HG03442 (cell line): ENCODE measurements around the gene CKM.
"Not testable (repeated sequence)": the region's sequence is repeated elsewhere in the genome, so short reads cannot be mapped to it uniquely, and the experiment has no call there.

Experiments
- ATAC-seq: cut with Tn5 transposase; IDR thresholded peaks from one replicate; pipeline ENCODE4 v1.9.1; 2021; ENCODE audit warnings: mild to moderate bottlenecking, moderate library complexity; ENCODE audit not compliant: unreplicated experiment

CKM gene

DNA sequence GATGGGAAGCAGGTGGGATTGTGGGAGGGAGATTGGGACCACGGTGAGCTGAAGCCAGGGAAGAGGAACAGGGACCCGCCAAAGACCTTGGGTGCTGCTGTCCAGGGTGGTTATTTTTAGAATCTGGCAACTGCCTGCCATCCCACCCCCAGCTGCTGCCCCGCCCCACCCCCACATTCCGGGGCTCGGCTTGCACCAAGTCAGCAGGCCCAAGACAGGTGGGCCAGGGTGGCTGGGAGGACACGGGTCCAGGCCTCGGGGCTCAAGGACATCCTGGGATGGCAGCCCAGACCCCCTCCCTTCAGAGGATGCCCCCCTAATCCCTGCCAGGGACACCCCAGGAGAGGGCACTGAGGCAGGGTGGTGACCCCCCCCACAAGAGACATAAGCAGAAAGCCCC lies 827 bp downstream of the CKM start:
- ATAC-seq: no peak

DNA sequence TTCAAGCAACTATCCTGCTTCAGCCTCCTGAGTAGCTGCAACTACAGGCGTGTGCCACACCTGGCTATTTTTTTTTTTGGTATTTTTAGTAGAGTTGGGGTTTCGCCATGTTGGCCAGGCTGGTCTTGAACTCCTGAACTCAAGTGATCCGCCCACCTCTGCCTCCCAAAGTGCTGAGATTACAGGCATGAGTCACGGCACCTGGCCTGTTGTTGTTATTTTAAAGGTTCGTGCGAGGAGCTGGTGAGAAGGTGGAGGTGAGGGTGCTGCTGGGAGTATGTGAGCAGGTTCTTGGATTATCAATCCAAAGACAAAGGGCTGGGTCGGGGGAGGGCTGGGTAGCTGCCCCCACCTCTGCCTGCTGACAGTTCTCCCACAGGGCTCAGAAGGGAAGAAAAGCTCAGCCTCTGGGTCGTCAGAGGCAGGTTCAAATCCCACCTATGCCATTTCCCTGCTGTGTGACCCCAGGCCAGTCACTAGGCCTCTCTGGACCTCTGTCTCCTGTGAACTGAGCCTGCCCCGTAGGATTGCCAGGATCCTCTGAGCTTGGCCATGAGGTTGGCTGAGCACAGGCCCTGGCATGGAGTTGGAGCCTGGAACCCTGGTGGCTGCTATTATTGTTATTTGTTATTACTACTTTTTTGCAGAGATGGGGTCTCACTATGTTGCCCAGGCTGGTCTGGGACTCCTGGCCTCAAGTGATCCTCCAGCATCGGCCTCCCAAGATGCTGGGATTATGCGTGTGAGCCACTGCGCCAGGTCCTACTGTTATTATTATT lies 1.5 kb downstream of the CKM start:
- no peak for ATAC-seq

DNA sequence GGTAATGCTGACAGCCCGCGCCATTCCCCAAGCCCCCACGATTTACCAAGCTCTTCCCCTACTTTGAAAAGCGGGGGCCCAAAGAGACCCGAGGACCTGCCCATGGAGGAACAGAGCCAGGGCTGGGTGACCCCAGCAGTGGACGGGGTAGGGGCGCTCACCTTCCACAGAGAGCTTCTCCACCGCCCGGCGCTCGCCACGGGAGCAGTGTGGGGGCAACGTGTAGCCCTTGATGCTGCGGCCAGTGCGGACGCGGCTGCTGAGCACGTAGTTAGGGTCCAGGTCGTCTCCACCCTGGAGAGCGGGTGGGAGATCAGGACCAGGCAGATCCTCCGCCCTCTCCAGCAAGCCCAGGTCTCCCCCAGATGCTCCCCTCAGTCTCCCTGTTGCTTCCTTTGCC lies 7.4 kb downstream of the CKM start:
- ATAC-seq: no peak

DNA sequence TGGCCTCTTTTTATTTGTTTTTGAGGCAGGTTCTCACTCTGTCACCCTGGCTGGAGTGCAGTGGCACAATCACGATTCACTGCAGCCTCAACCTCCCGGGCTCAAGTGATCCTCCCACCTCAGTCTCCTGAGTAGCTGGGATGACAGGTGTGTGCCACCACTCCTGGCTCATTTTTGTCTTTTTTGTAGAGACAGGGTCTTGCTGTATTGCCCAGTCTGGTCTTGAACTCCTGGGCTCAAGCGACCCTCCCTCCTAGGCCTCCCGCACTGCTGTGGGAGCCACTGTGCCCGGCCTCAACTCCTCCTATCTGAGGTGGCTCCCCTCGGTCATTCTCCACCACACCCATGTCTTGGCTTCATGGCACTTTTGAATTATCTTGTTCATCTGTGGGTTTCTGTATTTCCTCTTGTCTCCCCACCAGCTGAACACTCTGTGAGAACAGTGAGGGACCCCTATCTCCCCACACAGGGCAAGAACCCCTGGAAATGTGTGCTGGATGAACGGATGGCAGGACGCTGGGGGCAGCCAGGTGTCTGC lies 7.9 kb downstream of the CKM start:
- no peak for ATAC-seq

DNA sequence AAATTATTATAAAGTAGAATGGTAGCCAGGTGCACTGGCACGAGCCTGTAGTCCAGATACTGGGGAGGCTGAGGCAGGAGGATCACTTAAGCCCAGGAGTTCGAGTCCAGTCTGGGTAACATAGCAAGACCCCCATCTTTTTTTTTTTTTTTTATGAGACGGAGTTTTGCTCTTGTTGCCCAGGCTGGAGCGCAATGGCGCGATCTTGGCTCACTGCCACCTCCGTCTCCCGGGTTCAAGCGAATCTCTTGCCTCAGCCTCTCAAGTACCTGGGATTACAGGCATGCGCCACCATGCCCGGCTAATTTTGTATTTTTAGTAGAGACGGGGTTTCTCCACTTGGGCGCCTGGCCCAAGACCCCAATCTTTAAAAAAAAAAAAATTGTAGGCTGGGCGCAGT lies 10.4 kb downstream of the CKM start:
- ATAC-seq: not testable (repeated sequence)

DNA sequence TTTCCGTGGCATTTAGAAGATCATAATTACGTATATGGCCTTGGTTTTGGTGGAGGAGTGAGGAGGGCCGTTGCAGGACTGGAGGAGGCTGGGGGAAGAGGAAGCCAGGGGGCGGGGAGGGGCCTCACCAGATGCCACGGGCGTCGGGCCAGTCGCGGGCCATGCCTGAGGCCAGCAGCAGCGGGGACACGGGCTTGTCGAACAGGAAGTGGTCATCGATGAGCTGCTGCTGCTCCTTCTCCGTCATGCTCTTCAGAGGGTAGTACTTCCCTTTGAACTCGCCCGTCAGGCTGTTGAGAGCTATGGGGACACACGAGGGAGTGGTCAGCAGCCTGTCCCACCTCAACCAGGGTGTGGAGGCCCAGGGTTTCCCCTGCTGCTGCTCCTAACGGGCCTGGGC lies 11.1 kb downstream of the CKM start:
- ATAC-seq: no peak

DNA sequence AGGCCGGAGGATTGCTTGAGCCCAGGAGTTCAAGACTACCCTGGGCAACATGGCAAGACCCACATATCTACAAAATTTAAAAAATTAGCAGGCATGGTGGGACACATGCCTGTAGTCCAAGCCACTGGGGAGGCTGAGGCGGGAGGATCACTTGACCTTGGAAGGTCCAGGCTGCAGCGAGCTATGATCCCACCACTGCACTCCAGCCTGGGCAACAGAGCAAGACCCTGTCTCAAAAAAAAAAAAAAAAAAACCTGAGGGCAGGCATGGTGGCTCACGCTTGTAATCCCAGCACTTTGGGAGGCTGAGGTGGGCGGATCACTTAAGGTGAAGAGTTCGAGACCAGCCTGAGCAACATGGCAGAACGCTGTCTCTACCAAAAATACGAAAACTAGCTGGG lies 13.4 kb downstream of the CKM start:
- ATAC-seq: not testable (repeated sequence)

DNA sequence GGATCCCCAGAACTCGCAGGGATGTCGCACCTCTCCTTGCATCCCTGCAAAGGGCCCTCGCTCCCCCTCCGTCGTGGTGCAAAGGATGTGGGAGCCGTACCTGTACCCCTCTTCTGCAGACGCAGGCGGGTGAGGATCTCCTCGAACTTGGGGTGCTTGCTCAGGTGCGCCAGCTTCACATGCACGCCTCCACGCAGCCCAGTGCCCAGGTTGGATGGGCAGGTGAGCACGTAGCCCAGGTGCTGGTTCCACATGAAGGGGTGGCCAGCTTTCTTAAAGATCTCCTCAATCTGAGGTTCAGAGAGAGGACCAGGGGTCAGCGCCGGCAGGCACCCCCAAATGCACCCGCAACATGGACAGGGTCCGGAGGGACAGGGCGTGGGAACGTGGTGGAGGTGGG lies 15.3 kb downstream of the CKM start:
- no peak for ATAC-seq

DNA sequence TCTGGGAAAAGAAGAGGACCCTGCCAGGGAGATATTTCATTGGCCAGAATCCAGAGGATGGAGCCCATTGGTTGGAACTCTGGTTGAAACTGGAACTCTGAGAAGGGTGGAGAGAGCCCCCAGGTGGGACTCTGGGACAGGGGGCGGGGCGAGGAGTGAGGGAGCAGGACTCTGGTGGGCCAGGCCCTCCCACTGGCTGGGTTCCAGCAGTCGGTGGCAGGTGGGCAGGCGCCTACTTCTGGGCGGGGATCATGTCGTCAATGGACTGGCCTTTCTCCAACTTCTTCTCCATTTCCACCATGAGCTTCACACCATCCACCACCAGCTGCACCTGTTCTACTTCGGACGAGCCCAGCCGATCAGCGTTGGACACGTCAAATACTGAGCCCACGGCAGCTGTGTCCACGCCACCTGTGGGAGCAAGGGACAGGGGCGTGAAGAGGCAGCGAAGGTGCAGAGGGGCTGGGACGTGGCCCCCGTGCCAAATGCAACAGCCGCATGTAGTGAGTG lies 16.1 kb downstream of the CKM start:
- ATAC-seq: no peak

DNA sequence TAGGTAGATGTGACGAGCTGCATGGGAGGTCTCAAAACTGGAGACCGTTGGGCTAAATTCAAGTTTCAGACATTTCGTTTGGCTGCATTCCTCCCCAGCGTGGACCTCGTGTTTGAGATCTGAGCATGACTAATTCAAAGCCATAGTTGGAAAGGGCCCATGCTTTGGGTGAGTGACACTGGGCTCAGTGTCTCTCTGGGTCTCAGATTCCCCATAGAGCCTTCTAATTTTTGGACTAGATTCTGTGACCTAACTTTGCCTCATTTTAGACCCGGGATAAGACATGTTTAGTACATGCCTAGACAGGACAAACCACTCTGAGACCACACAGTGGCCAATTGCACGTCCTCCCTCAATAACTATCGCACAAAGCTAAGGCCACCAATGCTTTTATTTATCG lies 16.6 kb downstream of the CKM start:
- ATAC-seq: no peak

DNA sequence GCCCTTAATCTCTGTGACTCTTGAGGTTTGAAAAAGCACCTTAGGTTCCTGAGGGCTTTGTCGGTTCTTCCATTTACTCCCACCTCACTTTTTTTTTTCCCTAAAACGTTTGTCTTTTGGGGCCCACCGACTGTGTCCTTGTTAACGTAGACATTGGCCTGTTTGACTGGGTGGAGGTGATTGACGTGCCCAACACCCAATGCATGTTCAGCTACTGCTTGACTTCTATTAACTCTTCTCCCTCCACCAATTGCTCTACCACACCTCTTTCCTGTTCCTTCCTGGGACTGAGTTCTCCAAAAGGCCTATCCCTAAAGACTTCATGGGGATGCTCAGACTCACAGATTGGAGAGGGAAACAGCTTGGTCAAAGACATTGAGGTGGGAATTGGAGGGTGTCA lies 17.3 kb downstream of the CKM start:
- no peak for ATAC-seq

DNA sequence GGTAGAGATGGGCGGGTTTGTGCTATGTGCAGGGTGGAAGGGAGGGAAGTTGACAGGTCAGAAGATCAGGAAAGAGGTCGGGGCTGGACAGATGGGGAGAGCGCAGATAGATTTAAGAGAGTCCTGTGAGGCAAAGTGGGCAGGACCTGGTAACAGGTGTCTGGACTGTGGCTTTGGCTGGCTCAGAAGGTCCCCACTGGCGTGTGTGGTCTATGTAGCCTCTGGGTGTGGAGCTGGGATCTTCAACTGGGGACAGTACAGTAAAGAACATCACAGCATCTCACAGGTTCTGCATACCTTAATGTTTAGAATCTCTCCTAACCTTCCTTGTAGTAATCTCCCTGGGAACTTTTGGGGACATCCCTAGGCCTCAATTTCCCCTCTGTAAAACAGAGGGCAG lies 17.7 kb downstream of the CKM start:
- ATAC-seq: no peak

DNA sequence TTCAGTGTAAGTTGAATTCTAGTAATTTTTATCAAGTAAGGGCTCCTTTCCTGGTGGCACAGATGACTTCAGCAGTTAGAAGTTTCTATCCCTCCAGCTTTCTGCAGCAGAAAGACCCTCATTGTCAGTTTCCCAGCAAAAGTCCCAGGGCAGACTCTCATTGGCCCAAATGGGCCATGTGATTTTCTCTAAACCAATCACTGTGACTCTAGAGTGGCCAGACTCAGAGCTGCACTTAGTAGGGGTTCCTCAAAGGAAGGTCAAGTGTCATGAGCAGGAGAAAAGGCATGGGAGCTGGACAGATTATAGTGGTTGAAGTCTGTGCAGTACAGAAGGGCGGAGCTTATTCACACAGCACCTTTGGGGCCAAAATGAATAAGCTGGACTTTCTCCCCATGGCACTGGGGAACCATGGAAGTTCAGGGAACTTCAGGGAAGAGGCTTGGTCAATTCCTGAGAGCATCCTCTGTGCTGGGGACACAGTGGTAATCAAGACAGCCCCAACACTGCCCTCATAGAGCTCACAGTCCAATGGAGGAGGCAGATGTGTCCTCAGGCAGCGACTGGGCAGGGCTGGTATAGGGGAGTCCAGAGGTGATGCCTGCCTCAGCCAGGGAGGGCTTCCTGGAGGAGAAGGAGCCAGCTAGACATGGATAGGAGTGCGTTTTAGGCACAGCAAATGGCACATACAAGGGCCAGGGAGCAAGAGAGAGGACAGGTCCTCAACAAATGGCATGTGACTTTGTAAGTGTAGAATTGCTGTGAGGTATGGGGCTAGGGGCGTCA lies 18.3 kb downstream of the CKM start:
- no peak for ATAC-seq

DNA sequence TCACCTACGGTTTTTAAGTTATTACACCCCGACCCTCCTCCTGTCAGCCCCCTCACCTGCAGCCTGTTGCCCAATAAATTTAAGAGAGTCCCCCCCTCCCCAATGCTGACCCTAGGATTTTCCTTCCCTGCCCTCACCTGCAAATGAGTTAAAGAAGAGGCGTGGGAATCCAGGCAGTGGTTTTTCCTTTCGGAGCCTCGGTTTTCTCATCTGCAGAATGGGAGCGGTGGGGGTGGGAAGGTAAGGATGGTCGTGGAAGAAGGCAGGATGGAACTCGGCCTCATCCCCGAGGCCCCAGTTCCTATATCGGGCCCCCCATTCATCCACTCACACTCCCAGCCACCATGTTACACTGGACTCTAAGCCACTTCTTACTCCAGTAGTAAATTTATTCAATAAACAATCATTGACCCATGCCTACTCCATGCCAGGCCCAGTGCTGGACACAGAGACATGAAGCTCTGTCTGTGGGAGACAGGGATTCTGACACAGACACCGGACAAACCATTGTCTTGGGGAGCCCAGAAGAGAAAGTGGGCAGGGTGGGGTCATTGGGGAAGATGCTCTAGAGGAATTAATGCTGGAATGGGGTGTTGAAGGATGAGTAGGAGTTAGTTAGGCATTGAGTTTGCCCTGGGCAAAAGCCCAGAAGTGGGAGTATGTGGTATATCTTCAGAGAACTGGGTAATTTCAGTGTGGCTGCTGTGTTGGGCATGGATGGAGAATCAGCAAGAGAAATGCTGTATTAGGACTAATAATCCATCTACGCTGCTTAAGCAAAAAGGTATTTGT lies 19.2 kb downstream of the CKM start:
- no peak for ATAC-seq

DNA sequence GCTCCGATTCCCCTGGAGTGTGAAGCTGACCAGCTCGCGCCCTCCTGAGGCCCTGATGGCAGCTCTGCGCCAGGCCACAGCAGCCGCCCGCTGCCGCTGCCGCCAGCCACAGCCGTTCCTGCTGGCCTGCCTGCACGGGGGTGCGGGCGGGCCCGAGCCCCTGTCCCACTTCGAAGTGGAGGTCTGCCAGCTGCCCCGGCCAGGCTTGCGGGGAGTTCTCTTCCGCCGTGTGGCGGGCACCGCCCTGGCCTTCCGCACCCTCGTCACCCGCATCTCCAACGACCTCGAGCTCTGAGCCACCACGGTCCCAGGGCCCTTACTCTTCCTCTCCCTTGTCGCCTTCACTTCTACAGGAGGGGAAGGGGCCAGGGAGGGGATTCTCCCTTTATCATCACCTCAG lies 20.3 kb downstream of the CKM start:
- no peak for ATAC-seq

DNA sequence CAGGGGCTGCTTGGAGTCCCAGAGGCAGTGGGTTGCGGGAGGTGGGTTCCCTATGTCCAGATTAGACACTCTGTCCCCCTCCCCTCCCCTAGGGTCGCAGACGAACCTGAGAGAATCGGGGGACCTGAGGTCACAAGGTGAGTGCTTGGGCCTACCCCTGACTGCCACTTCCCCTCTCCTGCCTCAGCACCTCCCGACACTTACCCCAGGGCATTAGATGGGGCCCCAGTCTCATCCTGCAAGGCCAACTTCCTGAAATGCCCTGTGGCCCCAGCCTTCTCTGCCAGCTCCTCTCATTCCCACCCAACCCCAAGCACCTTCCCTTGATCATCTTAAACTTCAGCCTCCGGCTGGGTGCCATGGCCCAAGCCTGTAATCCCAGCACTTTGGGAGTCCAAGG lies 23.0 kb downstream of the CKM start:
- no peak for ATAC-seq

DNA sequence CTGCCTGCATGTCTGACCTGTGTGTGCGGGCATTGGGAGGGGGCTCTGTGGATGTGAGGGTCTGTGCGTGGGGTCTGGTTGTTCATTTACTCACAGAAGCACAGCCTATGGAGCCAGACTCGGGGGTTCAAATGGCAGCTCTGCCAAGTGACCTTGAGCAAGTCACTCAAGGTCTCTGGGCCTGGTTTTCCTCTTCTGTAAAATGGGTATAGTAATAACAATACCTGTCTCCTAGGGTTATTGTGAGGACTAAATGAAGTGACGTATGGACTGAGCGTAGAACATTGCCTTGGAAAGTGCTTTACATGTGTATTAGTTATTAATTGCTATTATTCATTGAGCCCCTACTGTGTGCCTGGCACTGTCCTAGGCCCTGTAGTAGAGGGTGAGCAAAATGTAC lies 24.4 kb downstream of the CKM start:
- no peak for ATAC-seq

DNA sequence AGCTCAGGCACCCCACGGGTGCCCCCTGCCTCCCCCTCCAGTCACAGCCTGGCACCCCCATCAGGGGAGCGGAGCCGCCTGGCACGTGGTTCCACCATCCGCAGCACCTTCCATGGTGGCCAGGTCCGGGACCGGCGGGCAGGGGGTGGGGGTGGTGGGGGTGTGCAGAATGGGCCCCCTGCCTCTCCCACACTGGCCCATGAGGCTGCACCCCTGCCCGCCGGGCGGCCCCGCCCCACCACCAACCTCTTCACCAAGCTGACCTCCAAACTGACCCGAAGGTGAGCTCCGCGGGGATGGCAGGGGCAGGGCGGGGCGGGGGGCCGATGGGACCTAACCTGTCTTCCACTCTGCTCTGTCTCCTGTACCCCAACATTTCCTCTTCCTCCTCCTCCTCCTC lies 25.0 kb downstream of the CKM start:
- no peak for ATAC-seq

DNA sequence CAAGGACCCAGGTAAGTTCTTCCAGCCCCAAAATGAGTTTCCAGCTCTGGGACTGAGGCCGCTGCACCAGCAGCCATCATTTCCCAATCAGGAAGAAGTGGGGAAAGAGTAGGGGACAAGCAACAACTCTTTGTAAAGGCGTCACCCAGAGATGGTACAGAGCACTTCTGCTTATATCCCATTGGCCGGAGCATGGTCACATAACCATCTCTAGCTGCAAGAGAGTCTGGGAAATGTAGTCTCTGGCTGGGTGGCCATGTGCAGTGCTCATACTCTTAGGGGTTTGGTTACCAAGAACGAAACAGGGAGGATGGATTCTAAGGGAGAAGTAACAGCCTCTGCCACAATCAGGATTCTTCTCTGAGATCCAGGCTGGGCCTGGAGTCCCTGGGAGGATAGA lies 26.3 kb downstream of the CKM start:
- ATAC-seq: no peak

DNA sequence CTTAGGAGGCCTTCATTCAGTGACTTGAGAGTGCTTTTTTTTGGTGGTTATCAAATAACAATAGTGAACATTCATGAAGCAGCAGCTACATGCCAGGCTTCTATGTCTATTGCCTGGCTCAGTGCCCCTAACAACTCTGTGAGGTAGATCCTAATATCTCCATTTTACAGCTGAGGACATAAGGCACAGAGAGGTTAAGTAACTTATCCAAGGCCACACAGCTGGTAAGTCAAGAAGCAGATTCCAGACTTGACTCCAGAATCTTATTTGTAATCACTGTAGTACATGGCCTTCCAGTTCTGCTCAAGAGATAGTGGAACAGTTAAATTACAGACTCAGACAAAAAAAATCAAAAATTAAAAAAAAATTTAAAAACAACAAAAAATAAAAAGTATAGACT lies 26.8 kb downstream of the CKM start:
- no peak for ATAC-seq

DNA sequence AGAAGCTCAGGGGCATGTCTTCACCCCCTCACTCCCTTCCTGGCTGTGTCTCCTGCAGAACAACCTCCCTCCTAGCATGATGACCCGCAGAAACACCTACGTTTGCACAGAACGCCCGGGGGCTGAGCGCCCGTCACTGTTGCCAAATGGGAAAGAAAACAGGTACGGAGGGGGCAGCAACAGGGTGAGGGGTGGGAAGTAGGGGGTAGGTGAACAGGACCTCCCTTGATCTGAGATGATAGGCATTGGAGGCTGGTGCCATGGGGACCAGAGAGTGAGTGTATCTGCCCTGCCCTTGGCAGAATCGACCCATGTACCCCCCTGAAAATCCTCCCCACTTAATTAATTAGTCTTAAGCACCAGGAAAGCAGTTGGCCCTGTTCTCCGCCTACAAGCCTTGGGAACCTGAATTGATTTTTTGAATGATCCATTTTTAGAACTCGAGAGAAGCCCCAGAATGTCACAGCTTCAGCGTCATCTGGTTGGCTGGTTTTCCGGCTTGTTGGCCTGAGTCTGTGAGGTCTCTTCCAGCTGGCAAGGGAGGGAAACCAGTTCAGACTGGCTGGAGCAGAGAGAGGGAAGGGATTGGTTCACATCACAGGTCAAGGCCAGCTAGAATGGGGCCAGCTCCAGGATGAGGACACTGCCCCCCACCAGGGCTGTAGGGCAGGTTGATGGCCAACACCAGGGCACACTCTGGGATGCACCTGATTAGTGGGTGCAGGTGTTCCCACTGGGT lies 28.2 kb downstream of the CKM start:
- ATAC-seq: no peak
